ENCODE results near the gene DNAJC10.
"Not testable (repeated sequence)": the region's sequence is repeated elsewhere in the genome, so short reads cannot be mapped to it uniquely, and the experiment has no call there.

Gene DNAJC10, protein sequence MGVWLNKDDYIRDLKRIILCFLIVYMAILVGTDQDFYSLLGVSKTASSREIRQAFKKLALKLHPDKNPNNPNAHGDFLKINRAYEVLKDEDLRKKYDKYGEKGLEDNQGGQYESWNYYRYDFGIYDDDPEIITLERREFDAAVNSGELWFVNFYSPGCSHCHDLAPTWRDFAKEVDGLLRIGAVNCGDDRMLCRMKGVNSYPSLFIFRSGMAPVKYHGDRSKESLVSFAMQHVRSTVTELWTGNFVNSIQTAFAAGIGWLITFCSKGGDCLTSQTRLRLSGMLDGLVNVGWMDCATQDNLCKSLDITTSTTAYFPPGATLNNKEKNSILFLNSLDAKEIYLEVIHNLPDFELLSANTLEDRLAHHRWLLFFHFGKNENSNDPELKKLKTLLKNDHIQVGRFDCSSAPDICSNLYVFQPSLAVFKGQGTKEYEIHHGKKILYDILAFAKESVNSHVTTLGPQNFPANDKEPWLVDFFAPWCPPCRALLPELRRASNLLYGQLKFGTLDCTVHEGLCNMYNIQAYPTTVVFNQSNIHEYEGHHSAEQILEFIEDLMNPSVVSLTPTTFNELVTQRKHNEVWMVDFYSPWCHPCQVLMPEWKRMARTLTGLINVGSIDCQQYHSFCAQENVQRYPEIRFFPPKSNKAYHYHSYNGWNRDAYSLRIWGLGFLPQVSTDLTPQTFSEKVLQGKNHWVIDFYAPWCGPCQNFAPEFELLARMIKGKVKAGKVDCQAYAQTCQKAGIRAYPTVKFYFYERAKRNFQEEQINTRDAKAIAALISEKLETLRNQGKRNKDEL

DNA sequence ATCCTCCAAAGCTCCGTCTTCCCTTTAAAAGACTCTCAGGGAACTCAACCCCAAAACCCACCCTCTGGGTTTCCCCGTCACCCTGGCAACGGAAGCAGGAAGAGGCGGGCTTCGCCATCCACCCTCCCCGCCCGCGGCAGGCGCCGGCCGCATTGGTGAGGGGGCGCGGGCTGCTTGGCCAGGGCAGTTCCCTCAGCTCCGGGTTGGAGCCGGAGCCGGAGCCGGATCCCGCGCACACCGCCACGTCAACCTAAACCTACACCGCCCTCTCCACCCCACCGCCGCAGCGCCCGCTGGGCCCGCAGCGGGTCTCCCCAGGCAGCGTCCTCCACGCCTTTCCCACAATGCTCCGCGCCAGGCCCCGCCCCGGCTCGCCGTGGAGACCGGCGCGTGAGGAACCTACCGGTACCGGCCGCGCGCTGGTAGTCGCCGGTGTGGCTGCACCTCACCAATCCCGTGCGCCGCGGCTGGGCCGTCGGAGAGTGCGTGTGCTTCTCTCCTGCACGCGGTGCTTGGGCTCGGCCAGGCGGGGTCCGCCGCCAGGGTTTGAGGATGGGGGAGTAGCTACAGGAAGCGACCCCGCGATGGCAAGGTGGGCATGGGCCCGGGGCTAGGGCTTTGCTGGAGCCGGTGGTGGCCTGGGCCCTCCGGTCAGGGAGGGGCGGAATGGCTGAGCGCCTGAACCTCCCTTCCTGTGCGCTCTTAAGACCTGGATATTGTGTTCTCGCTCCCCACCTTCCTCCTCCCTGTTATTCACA, at the start of gene DNAJC10:
Gene DNAJC10, plus strand, starts transcription at position 366 of the 758 bp plus-strand sequence. CDS start 1,830 bp downstream, outside the sequence.
- DNase-seq = peak; percentile 79 to 82

DNA sequence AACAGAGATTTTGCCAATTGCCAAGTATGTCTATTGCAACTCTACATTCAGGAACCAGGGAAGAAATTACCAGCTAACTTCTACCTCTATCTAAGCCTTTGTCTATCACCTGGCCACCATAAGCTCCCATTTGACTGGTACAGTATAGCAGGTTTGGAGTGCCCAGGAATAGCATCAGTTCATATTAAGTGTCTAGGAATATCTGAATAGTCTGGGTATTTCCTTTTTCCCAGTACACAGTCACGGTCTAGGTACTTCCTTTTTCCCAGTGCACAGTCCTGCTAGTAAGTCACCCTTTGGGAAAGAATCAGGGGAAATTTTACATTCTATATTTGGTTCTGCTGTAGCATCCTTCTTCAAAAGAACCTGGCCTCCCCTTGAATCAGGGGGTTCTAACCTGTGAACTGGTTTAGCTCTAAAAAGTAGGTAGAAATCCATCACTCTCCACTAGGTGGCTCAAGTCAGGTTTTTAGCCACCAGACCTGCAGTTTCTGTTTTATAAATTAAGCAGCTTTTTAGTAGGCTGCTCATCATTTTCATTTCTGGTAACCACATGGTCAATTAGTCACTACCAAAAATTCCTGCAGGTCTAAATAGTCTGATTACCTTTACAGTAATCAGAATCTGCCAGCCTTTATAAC, 49.3 kb upstream of the DNAJC10 start:
- no peak for DNase-seq

DNA sequence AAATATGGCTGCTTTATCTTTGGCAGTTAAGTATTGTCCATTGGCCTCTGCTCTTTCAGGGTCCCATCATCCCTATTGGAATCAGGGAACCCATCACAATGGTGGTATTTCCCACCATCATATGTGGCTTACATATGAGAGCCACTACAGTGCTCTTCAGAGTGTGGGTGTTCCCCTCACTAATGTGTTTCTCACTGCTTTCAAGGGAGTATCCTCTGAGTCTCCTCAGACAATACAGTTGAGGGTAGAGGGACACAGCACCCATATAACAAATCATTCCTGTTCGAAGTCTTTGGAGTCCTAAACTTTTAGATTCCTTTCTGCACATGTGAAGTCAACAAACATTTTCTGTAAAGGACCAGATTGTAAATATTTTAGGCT, 48.8 kb upstream of the DNAJC10 start:
- DNase-seq = no peak

DNA sequence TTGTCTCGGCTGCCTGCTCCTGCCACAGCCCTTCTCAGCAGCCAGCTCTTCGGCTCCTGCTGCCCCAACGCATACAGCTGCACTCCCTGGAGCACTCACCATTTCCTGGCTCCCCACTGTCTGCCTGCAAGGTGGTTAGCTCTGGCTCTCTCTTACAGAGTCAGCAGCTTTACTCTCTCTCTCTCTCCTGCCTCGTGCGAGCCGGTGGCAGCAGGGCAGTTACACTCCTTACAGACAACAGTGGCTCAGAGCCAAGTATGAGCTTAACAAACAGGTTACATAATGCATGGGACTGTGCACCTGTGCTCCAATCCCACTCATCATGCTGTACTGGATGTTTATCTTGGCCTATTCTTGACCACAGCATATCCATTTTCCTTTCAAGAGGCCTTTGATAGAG, 47.4 kb upstream of the DNAJC10 start:
- no peak for DNase-seq

DNA sequence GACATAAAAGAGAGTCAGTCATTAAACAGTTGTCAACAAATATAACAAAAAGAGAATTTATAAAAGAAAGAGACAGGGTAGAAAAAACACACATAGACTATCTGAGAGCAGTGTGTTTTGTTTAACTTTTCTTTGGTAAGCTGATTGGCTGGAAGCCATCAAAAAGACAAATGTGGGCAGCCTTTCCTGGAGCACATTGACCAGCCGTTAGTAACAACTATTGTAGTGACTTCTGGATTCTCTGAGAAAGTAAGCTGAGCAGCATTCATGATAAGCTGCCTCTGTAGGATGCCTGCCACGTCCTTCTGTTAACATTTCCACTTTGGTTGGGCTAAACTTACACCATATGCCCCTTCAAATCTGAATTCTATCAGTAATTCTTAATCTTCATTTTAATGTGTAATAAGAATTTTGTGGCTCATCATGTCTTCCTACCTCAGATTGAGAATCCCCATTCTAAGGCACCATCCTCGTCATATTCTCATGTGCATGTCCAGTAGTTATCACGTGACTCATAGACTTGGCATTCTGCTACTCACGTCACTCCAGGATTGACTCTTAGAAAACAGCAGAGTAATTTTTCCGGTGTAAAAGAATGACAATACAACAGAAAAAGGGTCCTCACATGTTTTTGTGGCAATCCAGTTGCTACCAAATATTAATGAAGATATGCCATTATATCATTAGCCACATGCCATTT, 43.4 kb upstream of the DNAJC10 start:
- DNase-seq = no peak

DNA sequence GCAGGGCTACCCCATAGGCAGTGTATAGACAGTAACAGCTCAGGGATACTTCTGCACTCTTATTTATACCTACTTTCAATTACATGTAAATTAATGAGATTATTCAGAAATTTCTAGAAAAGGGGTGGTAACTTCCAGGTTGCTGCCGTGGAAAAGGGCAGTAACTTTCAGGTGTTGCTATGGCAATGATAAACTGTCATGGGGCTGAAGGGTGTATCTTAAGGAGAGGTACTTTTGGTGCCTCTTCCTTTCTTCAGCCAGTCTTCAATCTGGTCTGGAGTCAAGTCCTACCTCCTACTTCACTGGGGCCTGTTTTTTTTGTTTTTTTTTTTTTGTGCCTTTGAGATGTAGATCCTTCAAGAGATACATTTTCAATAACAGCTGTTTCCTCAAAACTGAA, 35.2 kb upstream of the DNAJC10 start:
- no peak for DNase-seq

DNA sequence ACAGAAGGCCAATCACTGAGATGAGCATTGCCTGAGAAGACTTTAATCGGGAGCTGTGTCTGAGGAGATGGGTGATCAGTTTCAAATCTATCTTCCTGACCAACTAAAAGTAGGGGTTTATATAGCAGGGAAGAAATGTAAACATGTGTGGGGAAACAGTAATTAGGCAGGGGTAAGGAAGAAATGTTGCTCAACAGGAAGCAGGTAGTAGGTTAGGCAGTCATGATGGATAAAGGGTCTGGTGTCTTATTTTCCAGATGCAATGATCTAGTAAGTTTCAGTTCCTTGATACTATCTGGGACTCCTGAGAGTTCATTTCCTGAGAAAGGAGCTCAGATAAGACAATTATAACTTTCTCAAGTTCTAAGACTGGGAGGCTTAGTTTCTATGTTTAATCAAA, 33.8 kb upstream of the DNAJC10 start:
- DNase-seq = no peak

DNA sequence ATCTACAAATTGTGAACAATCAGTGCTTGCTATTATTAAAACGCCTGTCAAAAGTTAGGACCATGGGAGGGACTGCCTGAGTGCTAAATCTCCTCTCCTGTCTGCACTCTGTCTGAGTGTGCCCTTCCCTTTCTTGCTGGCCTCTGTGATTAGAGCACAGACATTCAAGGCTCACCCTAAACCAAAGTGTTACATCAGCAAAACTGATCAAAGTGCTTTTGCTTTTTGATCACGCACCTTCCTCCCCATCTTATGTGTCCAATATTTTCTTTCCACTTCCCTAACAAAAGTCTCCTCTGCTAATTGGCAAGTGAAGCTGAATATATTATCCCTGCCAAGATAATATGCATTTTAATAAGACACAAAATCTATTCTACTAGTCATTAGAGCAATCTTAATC, 30.5 kb upstream of the DNAJC10 start:
- DNase-seq = no peak

DNA sequence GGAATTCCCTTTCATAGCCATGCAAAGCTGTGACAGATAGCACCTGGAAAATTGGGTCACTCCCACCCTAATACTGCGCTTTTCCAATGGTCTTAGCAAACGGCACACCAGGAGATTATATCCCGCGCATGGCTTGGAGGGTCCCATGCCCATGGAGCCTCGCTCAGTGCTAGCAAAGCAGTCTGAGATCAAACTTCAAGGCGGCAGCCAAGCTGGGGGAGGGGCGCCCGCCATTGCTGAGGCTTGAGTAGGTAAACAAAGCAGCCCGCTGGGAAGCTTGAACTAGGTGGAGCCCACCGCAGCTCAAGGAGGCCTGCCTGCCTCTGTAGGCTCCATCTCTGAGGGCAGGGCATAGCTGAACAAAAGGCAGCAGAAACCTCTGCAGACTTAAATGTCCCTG, 29.3 kb upstream of the DNAJC10 start:
- not testable (repeated sequence) for DNase-seq

DNA sequence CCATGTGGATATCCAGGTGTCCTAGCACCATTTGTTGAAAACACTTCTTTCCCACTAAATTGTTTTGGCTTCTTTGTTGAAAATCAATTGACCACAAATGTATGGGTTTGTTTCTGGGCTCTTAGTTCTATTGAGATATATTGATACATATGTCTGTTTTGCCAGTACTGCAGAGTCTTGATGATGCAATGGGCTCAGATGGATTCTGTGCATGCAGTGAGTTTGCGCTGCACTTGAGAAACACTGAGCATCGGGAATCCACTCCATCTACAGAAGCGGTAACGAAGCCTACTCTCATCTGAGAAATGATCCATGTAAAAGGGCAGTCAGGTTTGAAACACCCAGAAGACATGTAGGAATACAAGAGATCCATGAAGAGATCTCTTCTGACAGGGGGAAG, 21.9 kb upstream of the DNAJC10 start:
- DNase-seq = no peak

DNA sequence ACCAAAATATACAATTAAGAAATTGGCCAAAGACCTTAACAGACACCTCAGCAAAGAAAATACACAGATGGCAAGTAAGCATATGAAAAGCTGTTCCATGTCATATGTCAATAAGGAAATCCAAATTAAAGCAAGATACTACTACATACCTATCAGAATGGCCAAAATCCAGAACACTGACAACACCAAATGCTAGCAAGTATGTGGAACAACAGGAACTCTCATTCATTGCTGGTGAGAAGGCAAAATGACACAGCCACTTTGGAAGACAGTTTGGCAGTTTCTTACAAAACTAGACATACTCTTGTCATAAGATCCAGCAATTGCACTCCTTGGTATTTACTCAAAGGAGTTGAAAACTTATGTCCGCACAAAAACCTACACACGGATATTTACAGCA, 20.3 kb upstream of the DNAJC10 start:
- DNase-seq = no peak

DNA sequence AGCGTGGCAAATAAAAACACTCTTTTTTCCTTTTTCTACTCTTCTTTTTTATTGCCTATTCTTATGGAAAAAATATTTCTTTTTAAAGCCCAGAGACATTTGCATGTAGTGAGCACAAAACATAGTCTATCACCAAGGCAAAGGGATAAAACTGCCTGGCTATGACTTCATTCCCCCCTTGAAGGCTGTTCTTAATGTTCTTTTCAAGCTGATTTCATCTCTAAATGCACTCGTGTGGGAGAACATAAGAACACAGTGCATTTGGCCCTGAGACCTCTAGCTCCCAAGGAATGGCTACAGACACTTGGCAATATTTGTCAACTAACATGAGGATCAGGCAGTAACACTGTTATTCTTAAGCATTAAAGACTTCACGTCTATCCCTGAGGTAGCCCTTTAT, 17.4 kb upstream of the DNAJC10 start:
- DNase-seq = no peak

DNA sequence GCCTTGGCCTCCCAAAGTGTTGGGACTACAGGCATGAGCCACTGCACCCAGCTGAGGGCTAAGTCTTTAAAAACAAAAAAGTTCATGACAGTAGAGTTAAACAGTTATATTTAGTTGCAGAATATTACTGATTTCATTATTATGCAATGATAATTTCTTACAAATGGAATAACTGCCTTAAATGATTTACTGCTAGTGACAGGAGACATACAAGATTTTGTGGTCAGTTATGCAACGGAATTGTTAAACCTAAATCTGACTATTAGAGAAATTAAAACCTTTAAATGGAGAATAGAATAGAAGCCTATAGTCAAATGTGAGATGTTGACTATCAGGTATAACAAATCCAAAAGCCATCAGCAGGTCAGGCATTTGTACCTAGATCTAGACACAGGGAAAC, 10.3 kb upstream of the DNAJC10 start:
- DNase-seq = no peak

DNA sequence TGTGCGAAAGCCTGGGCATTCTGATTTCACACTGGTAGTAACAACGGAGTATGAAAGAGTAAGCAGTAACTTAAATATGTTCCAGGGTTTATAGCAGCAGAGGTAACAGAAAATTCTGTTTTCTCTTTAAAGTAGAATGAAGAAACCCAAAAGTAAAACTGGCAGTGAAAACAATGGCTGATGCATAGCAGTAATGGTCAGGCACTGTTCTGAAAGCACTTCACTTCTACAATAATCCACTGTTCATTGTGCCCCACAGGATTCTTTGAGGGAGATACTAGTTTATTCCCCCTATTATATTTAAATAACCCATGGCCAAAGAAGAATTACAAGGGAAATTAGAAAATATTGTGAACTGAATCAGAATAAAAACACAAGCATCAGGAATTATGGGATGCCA, 9.3 kb upstream of the DNAJC10 start:
- no peak for DNase-seq

DNA sequence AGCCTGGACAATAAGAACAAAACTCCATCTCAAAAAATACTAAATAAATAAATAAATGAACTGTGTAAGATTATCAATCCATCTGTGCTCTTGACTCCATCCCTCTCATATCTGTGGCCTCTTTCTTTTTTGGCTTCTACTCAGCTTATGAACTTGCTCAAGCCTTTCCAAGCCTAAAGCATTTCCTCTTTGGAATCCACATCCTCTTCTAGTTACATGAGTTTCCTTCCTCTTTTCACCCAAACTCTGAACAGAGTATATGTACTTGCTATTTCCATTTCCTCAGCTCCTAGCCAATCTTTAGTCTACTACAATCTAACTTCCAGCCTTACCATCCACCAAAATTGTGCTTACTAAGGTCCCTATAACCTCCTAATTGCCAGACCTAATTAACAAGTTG, 2.5 kb upstream of the DNAJC10 start:
- no peak for DNase-seq

DNA sequence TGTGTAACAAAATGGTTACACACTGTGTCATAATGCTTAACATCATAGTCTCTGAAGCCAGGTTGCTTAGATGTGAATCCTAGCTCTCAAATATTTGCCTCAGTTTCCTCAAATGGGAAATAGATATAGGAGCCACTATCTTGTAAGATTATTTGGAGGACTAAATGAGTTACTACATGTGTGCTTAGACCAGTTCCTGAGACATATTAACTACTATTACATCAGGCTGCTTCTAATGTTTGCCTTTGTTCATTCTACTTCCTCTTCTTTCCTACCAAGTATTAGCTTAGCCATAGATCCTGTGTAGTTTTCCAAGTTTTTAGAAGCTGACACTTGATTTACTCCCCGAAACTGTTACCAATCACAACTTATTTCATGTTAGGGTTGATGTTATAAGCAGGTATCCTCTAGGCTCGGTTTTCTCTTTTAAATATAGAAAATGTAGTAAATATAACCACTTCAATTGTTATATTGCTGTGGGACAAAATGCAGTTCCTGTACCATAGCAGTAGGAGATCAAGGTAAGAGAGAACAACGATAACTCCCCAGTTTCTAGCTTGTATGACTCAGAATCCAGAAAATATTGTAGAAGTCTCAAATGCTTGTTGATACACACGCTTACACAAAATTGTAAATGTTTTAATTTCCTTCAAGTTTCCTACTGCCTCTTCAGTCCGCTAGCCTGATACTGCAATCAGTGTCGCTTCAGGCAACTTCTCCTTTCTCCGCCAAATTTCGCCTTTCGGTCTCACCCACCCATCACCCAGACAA, 751 bp upstream of the DNAJC10 start:
- DNase-seq = no peak

DNA sequence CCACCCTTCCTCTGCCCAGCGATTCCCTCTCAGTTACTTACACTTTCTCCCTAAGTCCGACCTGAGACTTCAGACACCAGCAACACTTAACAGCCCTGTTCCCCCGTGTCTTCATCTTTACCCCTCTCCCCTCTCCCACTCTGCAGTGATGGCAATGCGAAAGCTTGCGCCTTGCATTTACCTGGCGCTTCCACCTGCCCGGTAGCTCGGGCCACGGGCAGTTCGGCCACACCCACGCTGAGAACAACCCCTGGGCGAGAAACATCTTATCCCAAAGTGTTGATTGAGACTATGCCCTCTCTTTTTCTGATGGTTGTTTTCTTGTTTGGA, 558 bp downstream of the DNAJC10 start:
- no peak for DNase-seq

DNA sequence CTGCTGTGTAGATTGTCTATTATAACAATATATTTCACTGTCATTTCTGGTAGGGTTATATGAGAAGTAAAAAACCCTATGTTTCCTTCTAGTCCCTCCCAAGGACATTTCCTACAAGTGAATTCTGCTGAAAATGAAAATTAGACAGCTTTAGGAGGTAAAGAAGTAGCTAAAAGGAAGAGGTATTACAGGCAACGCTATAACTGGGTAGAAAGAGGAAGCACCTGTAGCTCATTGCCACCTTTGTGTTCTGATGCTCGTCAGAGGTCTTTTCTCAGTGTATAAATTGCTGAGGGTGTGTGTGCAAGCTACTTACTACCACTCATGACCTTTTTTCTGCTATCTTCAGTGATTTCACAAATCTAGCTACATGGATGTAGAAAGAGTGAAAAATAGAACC, 1.4 kb downstream of the DNAJC10 start:
- no peak for DNase-seq

DNA sequence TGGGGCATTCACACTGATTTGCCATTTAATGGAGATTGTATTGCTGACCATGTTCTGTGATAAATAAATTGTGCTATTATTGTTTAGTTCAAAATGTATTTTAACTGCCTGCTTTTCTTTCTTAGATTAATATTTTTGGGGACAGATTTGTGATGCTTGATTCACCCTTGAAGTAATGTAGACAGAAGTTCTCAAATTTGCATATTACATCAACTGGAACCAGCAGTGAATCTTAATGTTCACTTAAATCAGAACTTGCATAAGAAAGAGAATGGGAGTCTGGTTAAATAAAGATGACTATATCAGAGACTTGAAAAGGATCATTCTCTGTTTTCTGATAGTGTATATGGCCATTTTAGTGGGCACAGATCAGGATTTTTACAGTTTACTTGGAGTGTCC, 1.8 kb downstream of the DNAJC10 start:
- no peak for DNase-seq

DNA sequence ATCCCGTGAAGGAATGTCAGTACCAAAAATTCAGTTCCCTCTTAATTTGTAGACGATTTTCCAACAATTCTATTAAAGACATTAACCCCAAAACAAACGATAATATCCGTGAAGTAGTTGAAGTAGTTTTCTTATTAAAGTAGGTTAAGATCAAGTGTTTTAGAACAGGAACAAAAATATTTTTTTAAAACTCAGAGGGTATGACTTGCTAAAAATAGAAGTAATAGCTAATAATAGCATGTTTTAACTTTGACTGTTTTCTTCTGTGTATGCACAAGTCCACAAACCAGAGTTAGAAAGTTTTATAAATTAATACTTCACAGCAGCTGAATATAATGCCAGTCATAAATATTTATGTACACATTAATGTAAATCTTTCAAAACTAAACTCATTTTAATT, 2.4 kb downstream of the DNAJC10 start:
- no peak for DNase-seq

DNA sequence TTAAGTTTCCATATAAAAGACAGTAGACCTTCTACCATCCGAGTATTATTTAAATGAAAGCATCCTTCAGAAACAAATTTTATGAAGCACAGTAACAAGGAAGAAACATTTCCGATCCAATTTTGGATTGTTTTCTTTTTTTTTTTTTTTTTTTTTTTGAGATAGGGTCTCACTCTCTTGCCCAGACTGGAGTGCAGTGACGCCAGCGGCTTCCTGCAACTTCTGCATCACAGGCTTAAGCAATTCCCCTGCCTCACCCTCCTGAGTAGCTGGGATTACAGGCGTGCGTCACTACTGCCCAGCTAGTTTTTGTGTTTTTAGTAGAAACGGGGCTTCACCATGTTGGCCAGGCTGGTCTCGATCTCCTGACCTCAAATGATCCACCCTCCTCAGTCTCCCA, 3.1 kb downstream of the DNAJC10 start:
- not testable (repeated sequence) for DNase-seq

DNA sequence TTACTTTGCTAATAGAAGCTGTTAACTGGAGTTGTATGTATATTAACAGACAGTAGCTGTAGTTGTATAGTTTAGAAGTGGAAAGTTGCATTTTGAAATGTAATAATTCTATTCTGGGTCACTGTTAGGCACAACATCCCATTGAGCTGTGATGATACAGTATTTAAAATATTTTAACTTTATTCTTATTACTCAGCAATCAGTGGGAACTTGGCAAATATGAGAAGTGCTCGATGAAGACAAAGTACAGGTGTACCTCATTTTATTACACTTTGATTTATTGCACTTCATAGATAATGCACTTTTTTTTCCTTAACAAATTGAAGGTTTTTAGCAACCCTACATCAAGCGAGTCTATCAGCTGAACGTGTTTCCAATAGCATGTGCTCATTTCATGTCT, 8.6 kb downstream of the DNAJC10 start:
- DNase-seq = no peak
